ENCODE results near the gene ANTXR2.

- TF ChIP-seq CTCF (conservative IDR thresholded peaks at IDR 0.05; ENCODE audit: low read depth, low read length) (no peak), EZH2 (IDR thresholded peaks at IDR 0.05; ENCODE audit: borderline replicate concordance, low read depth, low read length, poor library complexity, severe bottlenecking) (no peak)
Measured at GRCh38 chr4:80004319-80004718, 68.7 kb downstream of the ANTXR2 start.
